H9 (cell line): ENCODE data around the gene SNX4. TPM values are rescaled to one million over a fixed set of nuclear protein-coding genes. Genes with fewer than 3 reads are reported as not detected.

Experiments used
- DNase-seq: peaks from one replicate; pipeline ENCODE4 v3.0.0-alpha.2; 2017
- H2AFZ ChIP-seq: one replicate; pipeline ENCODE4 v1.6.1; 2013; ENCODE audit warnings: mild to moderate bottlenecking, low read length, control low read depth, moderate library complexity
- H2AK5ac ChIP-seq: 2 replicates; pipeline ENCODE4 v1.6.1; 2013; ENCODE audit warnings: low read length, control low read depth, mixed read lengths; ENCODE audit not compliant: insufficient read length
- H2BK120ac ChIP-seq: one replicate; pipeline ENCODE4 v1.6.1; 2013; ENCODE audit warnings: low read depth, mild to moderate bottlenecking, low read length, control low read depth, inconsistent platforms; ENCODE audit not compliant: poor library complexity, severe bottlenecking
- H2BK12ac ChIP-seq: 2 replicates; pipeline ENCODE4 v1.6.1; 2013; ENCODE audit warnings: low read length, control low read depth, mixed read lengths, low read depth; ENCODE audit not compliant: insufficient read length
- H2BK15ac ChIP-seq: 2 replicates; pipeline ENCODE4 v1.6.1; 2013; ENCODE audit warnings: low read depth, low read length, control low read depth
- H2BK20ac ChIP-seq: one replicate; pipeline ENCODE4 v1.6.1; 2013; ENCODE audit warnings: low read depth, mild to moderate bottlenecking, low read length, control low read depth, inconsistent platforms; ENCODE audit not compliant: poor library complexity, severe bottlenecking
- H2BK5ac ChIP-seq: 2 replicates; pipeline ENCODE4 v1.6.1; 2013; ENCODE audit warnings: low read length, control low read depth, mixed read lengths; ENCODE audit not compliant: insufficient read length
- H3K14ac ChIP-seq: 2 replicates; pipeline ENCODE4 v1.6.1; 2013; ENCODE audit warnings: low read length, control low read depth; ENCODE audit not compliant: insufficient read depth
- H3K18ac ChIP-seq: 2 replicates; pipeline ENCODE4 v1.6.1; 2013; ENCODE audit warnings: low read depth, mild to moderate bottlenecking, mixed read lengths, low read length, control low read depth; ENCODE audit not compliant: insufficient read length
- H3K23ac ChIP-seq: 2 replicates; pipeline ENCODE4 v1.6.1; 2013; ENCODE audit warnings: low read length, control low read depth, mixed read lengths, low read depth; ENCODE audit not compliant: insufficient read length
- H3K23me2 ChIP-seq: 2 replicates; pipeline ENCODE4 v1.6.1; 2013; ENCODE audit warnings: low read depth, mild to moderate bottlenecking, mixed read lengths, low read length, control low read depth; ENCODE audit not compliant: insufficient read length, poor library complexity, severe bottlenecking
- H3K27ac ChIP-seq: 2 replicates; pipeline ENCODE4 v1.5.1; 2013; ENCODE audit warnings: low read length, control low read depth, mixed read lengths, low read depth; ENCODE audit not compliant: insufficient read length
- H3K27me3 ChIP-seq: 2 replicates; pipeline ENCODE4 v1.6.1; 2013; ENCODE audit warnings: low read length, control low read depth, inconsistent platforms; ENCODE audit not compliant: insufficient read depth
- H3K4ac ChIP-seq: 2 replicates; pipeline ENCODE4 v1.6.1; 2013; ENCODE audit warnings: low read depth, mild to moderate bottlenecking, control low read depth, inconsistent platforms, low read length, moderate library complexity
- H3K4me1 ChIP-seq: 2 replicates; pipeline ENCODE4 v1.6.1; 2013; ENCODE audit warnings: low read length, control low read depth, inconsistent platforms; ENCODE audit not compliant: insufficient read depth
- H3K4me2 ChIP-seq: 2 replicates; pipeline ENCODE4 v1.6.1; 2013; ENCODE audit warnings: low read length, control low read depth, mixed read lengths; ENCODE audit not compliant: insufficient read length, insufficient read depth
- H3K56ac ChIP-seq: 2 replicates; pipeline ENCODE4 v1.6.1; 2013; ENCODE audit warnings: low read depth, mild to moderate bottlenecking, mixed read lengths, low read length, control low read depth; ENCODE audit not compliant: insufficient read length
- H3K79me1 ChIP-seq: 2 replicates; pipeline ENCODE4 v1.6.1; 2013; ENCODE audit warnings: low read depth, mild to moderate bottlenecking, moderate library complexity, low read length, control low read depth, inconsistent platforms; ENCODE audit not compliant: insufficient read depth, poor library complexity, severe bottlenecking
- H3K79me2 ChIP-seq: 2 replicates; pipeline ENCODE4 v1.6.1; 2013; ENCODE audit warnings: low read length, control low read depth, inconsistent platforms; ENCODE audit not compliant: insufficient read depth
- H3K9ac ChIP-seq: 2 replicates; pipeline ENCODE4 v1.6.1; 2013; ENCODE audit warnings: low read length, control low read depth, mixed read lengths; ENCODE audit not compliant: insufficient read length; ENCODE audit errors: extremely low read depth
- H3K9me3 ChIP-seq: one replicate; pipeline ENCODE4 v1.6.1; 2013; ENCODE audit warnings: low read depth, low read length, inconsistent platforms; ENCODE audit not compliant: control insufficient read depth
- H3T11ph ChIP-seq: one replicate; pipeline ENCODE4 v1.6.1; 2013; ENCODE audit warnings: mild to moderate bottlenecking, low read length, control low read depth, inconsistent platforms
- H4K20me1 ChIP-seq: one replicate; pipeline ENCODE4 v1.6.1; 2013; ENCODE audit not compliant: control insufficient read depth, insufficient read length, insufficient read depth
- H4K5ac ChIP-seq: 2 replicates; pipeline ENCODE4 v1.6.1; 2013; ENCODE audit warnings: low read depth, mild to moderate bottlenecking, mixed read lengths, low read length, control low read depth; ENCODE audit not compliant: insufficient read length
- H4K8ac ChIP-seq: replicated peaks from 2 replicates; pipeline ENCODE4 v1.6.1; 2013; ENCODE audit warnings: low read length, control low read depth, mixed read lengths, low read depth; ENCODE audit not compliant: insufficient read length
- H4K91ac ChIP-seq: 2 replicates; pipeline ENCODE4 v1.6.1; 2013; ENCODE audit warnings: low read depth, mild to moderate bottlenecking, moderate library complexity, mixed read lengths, low read length, control low read depth; ENCODE audit not compliant: insufficient read length
- H3K27ac Mint-ChIP-seq, 3 experiments: 2 replicates in 2 of 3; 3 replicates in 1 of 3; pipeline ENCODE4 v1.8.0; 2020 to 2021; ENCODE audit warnings: mixed read lengths in 3 of 3, mild to moderate bottlenecking in 1 of 3, moderate library complexity in 1 of 3
- H3K27me3 Mint-ChIP-seq: 2 replicates; pipeline ENCODE4 v1.8.0; 2021; ENCODE audit warnings: low read depth, mild to moderate bottlenecking, moderate library complexity, mixed read lengths
- H3K36me3 Mint-ChIP-seq, 3 experiments: 2 replicates in 2 of 3; 3 replicates in 1 of 3; pipeline ENCODE4 v1.8.0; 2020 to 2021; ENCODE audit warnings: low read depth in 3 of 3, mixed read lengths in 3 of 3; ENCODE audit not compliant: insufficient read depth in 1 of 3
- H3K4me1 Mint-ChIP-seq, 2 experiments: 2 replicates each; pipeline ENCODE4 v1.8.0; 2020; ENCODE audit warnings: mixed read lengths in 2 of 2
- H3K4me3 Mint-ChIP-seq, 2 experiments: 2 replicates in 1 of 2; 3 replicates in 1 of 2; pipeline ENCODE4 v1.8.0; 2020 to 2021; ENCODE audit warnings: mild to moderate bottlenecking in 2 of 2, mixed read lengths in 2 of 2, moderate library complexity in 1 of 2
- H3K9me3 Mint-ChIP-seq, 2 experiments: 2 replicates in 1 of 2; 3 replicates in 1 of 2; pipeline ENCODE4 v1.8.0; 2020; ENCODE audit warnings: mild to moderate bottlenecking in 2 of 2, mixed read lengths in 2 of 2, moderate library complexity in 1 of 2
- CTCF ChIP-seq: fragments of 200-600 bp; sonication (generic); conservative IDR thresholded peaks from 3 replicates; pipeline ENCODE4 v1.8.0; 2021; ENCODE audit warnings: antibody characterized with exemption, mild to moderate bottlenecking
- WGBS: extraction: QIAGEN DNeasy Blood & Tissue Kit; methylation state at CpG from one replicate; pipeline ENCODE4 v1.1.7; 2013; ENCODE audit warnings: missing lambda C conversion rate, low lambda C conversion rate, mixed read lengths; ENCODE audit not compliant: insufficient read length; ENCODE audit errors: extremely low coverage; 5-methylcytosine and 5-hydroxymethylcytosine counted together
- total RNA-seq: library from RNA; stranded (reverse); gene quantifications from 2 replicates; pipeline ENCODE4 v1.2.1, GENCODE V29; 2021

SNX4 gene
- total RNA-seq, 1 experiment from 2014 or later = 29.5 TPM

- Histone ChIP-seq H2AK5ac (no peak overlapping the region), H4K8ac (no peak overlapping the region), H3K18ac (no peak overlapping the region), H2BK15ac (no peak overlapping the region), H3K56ac (no peak overlapping the region), H3K79me1 (no peaks in the 10 kb centered on the region), H3K4me1 (no peaks in the 10 kb centered on the region; the same call in 1 of the 2 replicates), H3K79me2 (no peaks in the 10 kb centered on the region), H4K91ac (no peak overlapping the region), H3K4ac (no peak overlapping the region), H3K23me2 (no peaks in the 10 kb centered on the region), H4K20me1 (no peaks in the 10 kb centered on the region), H3K23ac (no peak overlapping the region), H2BK120ac (no peak overlapping the region), H3K27ac (no peak overlapping the region), H3K9ac (no peak overlapping the region), H3K9me3 (no peaks in the 10 kb centered on the region), H2BK20ac (no peak overlapping the region), H3K14ac (no peak overlapping the region), H2BK5ac (no peak overlapping the region), H3T11ph (no peak overlapping the region), H2AFZ (no peak overlapping the region), H4K5ac (no peak overlapping the region), H3K27me3 (no peaks in the 10 kb centered on the region), H2BK12ac (no peak overlapping the region), H3K4me2 (no peak overlapping the region)
- Mint-ChIP-seq H3K4me1 (peaks cover 2 to 4% of the 10 kb centered on the region in 2 experiments; a peak in 3 of 4 replicates), H3K36me3 (peaks cover 0 to 19% (median 12%) of the 10 kb centered on the region in 3 experiments; a peak in 5 of 7 replicates), H3K27ac (no peak overlapping the region), H3K4me3 (no peak overlapping the region), H3K27me3 (no peaks in the 10 kb centered on the region), H3K9me3 (no peaks in the 10 kb centered on the region)
- TF ChIP-seq CTCF = no peak
- DNase-seq = no peak
- no CpG with 5 or more reads among the region's 1 CpG for WGBS
Measured at GRCh38 chr3:125482406-125482805, 37.6 kb downstream of the SNX4 start.
